GM04503 (cell line): ENCODE measurements around the gene SPOPL.
"Not testable (repeated sequence)": the region's sequence is repeated elsewhere in the genome, so short reads cannot be mapped to it uniquely, and the experiment has no call there.

ENCODE experiments used
- DNase-seq: peaks from one replicate; pipeline ENCODE4 v3.0.0-alpha.2; 2012; ENCODE audit warnings: low read depth

The SPOPL gene

GRCh38 chr2:138523673-138524042, 22.1 kb downstream of the SPOPL start:
- not testable (repeated sequence) for DNase-seq

- not testable (repeated sequence) for DNase-seq
These were observed 22.8 kb downstream of the SPOPL start for GRCh38 chr2:138524353-138524752.

GRCh38 chr2:138531913-138532312, 30.3 kb downstream of the SPOPL start:
- no peak for DNase-seq

GRCh38 chr2:138534791-138535190, 33.2 kb downstream of the SPOPL start:
- no peak for DNase-seq

- DNase-seq, result peak; percentile 66
These were observed 34.7 kb downstream of the SPOPL start for GRCh38 chr2:138536302-138536701.

GRCh38 chr2:138536740-138537139, 35.2 kb downstream of the SPOPL start:
- no peak for DNase-seq

- DNase-seq, result no peak
These were observed 35.8 kb downstream of the SPOPL start for GRCh38 chr2:138537170-138537915.

GRCh38 chr2:138544206-138544605, 42.6 kb downstream of the SPOPL start:
- not testable (repeated sequence) for DNase-seq

- DNase-seq, result no peak
These were observed 47.2 kb downstream of the SPOPL start for GRCh38 chr2:138548796-138549195.

GRCh38 chr2:138550172-138550571, 48.6 kb downstream of the SPOPL start:
- DNase-seq, result no peak

GRCh38 chr2:138550670-138551287, 49.2 kb downstream of the SPOPL start:
- no peak for DNase-seq

GRCh38 chr2:138554123-138554522, 52.6 kb downstream of the SPOPL start:
- DNase-seq, result no peak

GRCh38 chr2:138559641-138560040, 58.1 kb downstream of the SPOPL start:
- no peak for DNase-seq

GRCh38 chr2:138564586-138565229, 63.1 kb downstream of the SPOPL start:
- DNase-seq, result no peak

- DNase-seq, result no peak
These were observed 63.6 kb downstream of the SPOPL start for GRCh38 chr2:138565230-138565598.

GRCh38 chr2:138572318-138572717, 70.7 kb downstream of the SPOPL start:
- DNase-seq, result no peak

GRCh38 chr2:138577066-138577465, 75.5 kb downstream of the SPOPL start:
- no peak for DNase-seq

GRCh38 chr2:138579556-138579955, 78.0 kb downstream of the SPOPL start:
- no peak for DNase-seq

GRCh38 chr2:138581909-138582308, 80.3 kb downstream of the SPOPL start:
- DNase-seq, result no peak

GRCh38 chr2:138589663-138590062, 88.1 kb downstream of the SPOPL start:
- no peak for DNase-seq

GRCh38 chr2:138596403-138596802, 94.8 kb downstream of the SPOPL start:
- DNase-seq, result no peak

- no peak for DNase-seq
These were observed 99.3 kb downstream of the SPOPL start for GRCh38 chr2:138600732-138601457.
